IPS-20b (cell line): ENCODE data around the gene GON4L.

Source experiments
- H3K27ac ChIP-seq: one replicate; pipeline ENCODE4 v1.5.1; 2013; ENCODE audit warnings: low read length
- H3K27me3 ChIP-seq: 2 replicates; pipeline ENCODE4 v1.6.1; 2013; ENCODE audit warnings: mild to moderate bottlenecking, low read length, inconsistent platforms; ENCODE audit not compliant: insufficient read depth
- H3K36me3 ChIP-seq: 2 replicates; pipeline ENCODE4 v1.6.1; 2013; ENCODE audit warnings: low read depth, mild to moderate bottlenecking, inconsistent platforms, low read length, moderate library complexity; ENCODE audit not compliant: insufficient read depth
- H3K4me1 ChIP-seq: 2 replicates; pipeline ENCODE4 v1.6.1; 2013; ENCODE audit warnings: mild to moderate bottlenecking, control low read depth, inconsistent platforms, low read length, moderate library complexity; ENCODE audit not compliant: insufficient read depth
- H3K4me3 ChIP-seq: 2 replicates; pipeline ENCODE4 v1.5.1; 2013; ENCODE audit warnings: mild to moderate bottlenecking, low read length, inconsistent platforms
- H3K9ac ChIP-seq: 2 replicates; pipeline ENCODE4 v1.6.1; 2013; ENCODE audit warnings: low read depth, mild to moderate bottlenecking, inconsistent platforms, low read length, moderate library complexity
- H3K9me3 ChIP-seq: 2 replicates; pipeline ENCODE4 v1.6.1; 2013; ENCODE audit warnings: mild to moderate bottlenecking, low read depth, low read length, inconsistent platforms; ENCODE audit not compliant: insufficient read depth

Gene GON4L

GRCh38 chr1:155890251-155890650 lies 33.2 kb upstream of the GON4L start:
- Histone ChIP-seq H3K9ac (no peak overlapping the region), H3K36me3 (no peaks in the 10 kb centered on the region), H3K27ac (no peak overlapping the region), H3K27me3 (no peaks in the 10 kb centered on the region), H3K4me3 (no peak overlapping the region), H3K9me3 (no peaks in the 10 kb centered on the region), H3K4me1 (no peaks in the 10 kb centered on the region)

GRCh38 chr1:155889566-155889965 lies 32.6 kb upstream of the GON4L start:
- H3K9me3 ChIP-seq: no peaks in the 10 kb centered on the region
- H3K4me3 ChIP-seq: no peak overlapping the region
- no peak overlapping the region for H3K27ac ChIP-seq
- no peak overlapping the region for H3K9ac ChIP-seq
- H3K36me3 ChIP-seq: no peaks in the 10 kb centered on the region
- no peaks in the 10 kb centered on the region for H3K27me3 ChIP-seq
- H3K4me1 ChIP-seq: no peaks in the 10 kb centered on the region

GRCh38 chr1:155888481-155888880 lies 31.5 kb upstream of the GON4L start:
- Histone ChIP-seq H3K9ac (no peak overlapping the region), H3K4me1 (no peaks in the 10 kb centered on the region; the same call in 1 of the 2 replicates), H3K36me3 (no peaks in the 10 kb centered on the region), H3K4me3 (no peak overlapping the region), H3K27ac (no peak overlapping the region), H3K27me3 (no peaks in the 10 kb centered on the region), H3K9me3 (no peaks in the 10 kb centered on the region)

- H3K4me3 ChIP-seq: no peak overlapping the region
- H3K36me3 ChIP-seq: no peaks in the 10 kb centered on the region
- H3K4me1 ChIP-seq: no peaks in the 10 kb centered on the region; the same call in 1 of the 2 replicates
- no peaks in the 10 kb centered on the region for H3K9me3 ChIP-seq
- no peak overlapping the region for H3K9ac ChIP-seq
- H3K27me3 ChIP-seq: no peaks in the 10 kb centered on the region
- H3K27ac ChIP-seq: no peak overlapping the region
Measured at GRCh38 chr1:155884982-155885381, 28.0 kb upstream of the GON4L start.

- Histone ChIP-seq H3K27ac (no peak overlapping the region), H3K27me3 (no peaks in the 10 kb centered on the region), H3K36me3 (no peaks in the 10 kb centered on the region), H3K9ac (no peak overlapping the region), H3K4me3 (no peak overlapping the region), H3K9me3 (no peaks in the 10 kb centered on the region), H3K4me1 (no peaks in the 10 kb centered on the region; the same call in 1 of the 2 replicates)
Measured at GRCh38 chr1:155884031-155884960, 27.3 kb upstream of the GON4L start.

- Histone ChIP-seq H3K9ac (no peak overlapping the region), H3K36me3 (no peaks in the 10 kb centered on the region), H3K4me1 (no peaks in the 10 kb centered on the region; the same call in 1 of the 2 replicates), H3K9me3 (no peaks in the 10 kb centered on the region), H3K27ac (no peak overlapping the region), H3K4me3 (no peak overlapping the region), H3K27me3 (no peaks in the 10 kb centered on the region)
Measured at GRCh38 chr1:155882766-155883165, 25.8 kb upstream of the GON4L start.

- no peak overlapping the region for H3K27ac ChIP-seq
- H3K4me3 ChIP-seq: no peak overlapping the region
- no peaks in the 10 kb centered on the region for H3K27me3 ChIP-seq
- no peaks in the 10 kb centered on the region; the same call in 1 of the 2 replicates for H3K4me1 ChIP-seq
- H3K36me3 ChIP-seq: no peaks in the 10 kb centered on the region
- H3K9me3 ChIP-seq: no peaks in the 10 kb centered on the region
- H3K9ac ChIP-seq: no peak overlapping the region
Measured at GRCh38 chr1:155882235-155882634, 25.2 kb upstream of the GON4L start.

GRCh38 chr1:155880950-155881349 lies 23.9 kb upstream of the GON4L start:
- Histone ChIP-seq H3K36me3 (no peaks in the 10 kb centered on the region), H3K9me3 (no peaks in the 10 kb centered on the region), H3K4me1 (no peaks in the 10 kb centered on the region; the same call in 1 of the 2 replicates), H3K27ac (no peak overlapping the region), H3K9ac (no peak overlapping the region), H3K4me3 (no peak overlapping the region), H3K27me3 (no peaks in the 10 kb centered on the region)

GRCh38 chr1:155880251-155880650 lies 23.2 kb upstream of the GON4L start:
- Histone ChIP-seq H3K4me3 (no peak overlapping the region), H3K9me3 (no peaks in the 10 kb centered on the region), H3K27ac (no peak overlapping the region), H3K9ac (no peak overlapping the region), H3K36me3 (no peaks in the 10 kb centered on the region), H3K27me3 (no peaks in the 10 kb centered on the region), H3K4me1 (no peaks in the 10 kb centered on the region; the same call in 1 of the 2 replicates)

GRCh38 chr1:155877945-155878344 lies 20.9 kb upstream of the GON4L start:
- H3K27me3 ChIP-seq: no peaks in the 10 kb centered on the region
- H3K4me1 ChIP-seq: no peaks in the 10 kb centered on the region
- H3K36me3 ChIP-seq: no peaks in the 10 kb centered on the region

GRCh38 chr1:155873860-155874259 lies 16.8 kb upstream of the GON4L start:
- no peak overlapping the region for H3K4me3 ChIP-seq
- H3K36me3 ChIP-seq: no peaks in the 10 kb centered on the region
- H3K9ac ChIP-seq: no peak overlapping the region
- no peak overlapping the region for H3K27ac ChIP-seq
- no peaks in the 10 kb centered on the region for H3K9me3 ChIP-seq
- H3K4me1 ChIP-seq: no peaks in the 10 kb centered on the region
- no peaks in the 10 kb centered on the region for H3K27me3 ChIP-seq

More at GRCh38 chr1:155877945-155878344, 20.9 kb upstream of the GON4L start:
- H3K4me3 ChIP-seq: no peak overlapping the region
- no peak overlapping the region for H3K27ac ChIP-seq
- no peak overlapping the region for H3K9ac ChIP-seq
- no peaks in the 10 kb centered on the region for H3K9me3 ChIP-seq

- H3K27ac ChIP-seq: no peak overlapping the region
- H3K27me3 ChIP-seq: no peaks in the 10 kb centered on the region
- H3K9ac ChIP-seq: no peak overlapping the region
- H3K4me3 ChIP-seq: no peak overlapping the region
- no peaks in the 10 kb centered on the region for H3K4me1 ChIP-seq
- H3K36me3 ChIP-seq: no peaks in the 10 kb centered on the region
- H3K9me3 ChIP-seq: no peaks in the 10 kb centered on the region
Measured at GRCh38 chr1:155872527-155872926, 15.5 kb upstream of the GON4L start.
